Fibroblast of pulmonary artery (primary cell): ENCODE data around the gene LRMDA.
"Not testable (repeated sequence)": the region's sequence is repeated elsewhere in the genome, so short reads cannot be mapped to it uniquely, and the experiment has no call there.

Experiments
- DNase-seq: peaks from one replicate; pipeline ENCODE4 v3.0.0-alpha.2; 2010; ENCODE audit warnings: low read depth
- H3K4me3 ChIP-seq: replicated peaks from 2 replicates; pipeline ENCODE4 v1.5.1; 2011; ENCODE audit warnings: low read depth, mild to moderate bottlenecking, control low read depth, low read length, moderate library complexity
- CTCF ChIP-seq: IDR thresholded peaks from 2 replicates; pipeline ENCODE4 v1.5.1; 2011; ENCODE audit warnings: mild to moderate bottlenecking, control low read depth, low read length, inconsistent platforms; ENCODE audit errors: missing control alignments

LRMDA gene

GRCh38 chr10:75508814-75509306, 77.4 kb downstream of the LRMDA start:
- TF ChIP-seq CTCF, result no peak
- no peak overlapping the region for H3K4me3 ChIP-seq
- peak; percentile 32 for DNase-seq

GRCh38 chr10:75509706-75510105, 78.3 kb downstream of the LRMDA start:
- DNase-seq, result no peak
- TF ChIP-seq CTCF, result no peak
- no peak overlapping the region for H3K4me3 ChIP-seq

- no peak for TF ChIP-seq CTCF
- no peak overlapping the region for H3K4me3 ChIP-seq
These were observed 79.6 kb downstream of the LRMDA start for GRCh38 chr10:75511011-75511410.

GRCh38 chr10:75512203-75512933, 80.9 kb downstream of the LRMDA start:
- TF ChIP-seq CTCF, result no peak
- H3K4me3 ChIP-seq, result no peak overlapping the region
- no peak for DNase-seq

More at GRCh38 chr10:75511011-75511410, 79.6 kb downstream of the LRMDA start:
- DNase-seq, result no peak

- TF ChIP-seq CTCF, result no peak
- DNase-seq, result no peak
- H3K4me3 ChIP-seq, result no peak overlapping the region
These were observed 82.0 kb downstream of the LRMDA start for GRCh38 chr10:75513292-75513885.

- H3K4me3 ChIP-seq, result no peak overlapping the region
- DNase-seq, result no peak
- TF ChIP-seq CTCF, result no peak
These were observed 83.4 kb downstream of the LRMDA start for GRCh38 chr10:75514830-75515229.

- H3K4me3 ChIP-seq, DNase-seq: not testable (repeated sequence)
These were observed 84.7 kb downstream of the LRMDA start for GRCh38 chr10:75516154-75516553.

GRCh38 chr10:75519213-75519612, 87.8 kb downstream of the LRMDA start:
- not testable (repeated sequence) for DNase-seq, H3K4me3 ChIP-seq

GRCh38 chr10:75521194-75521829, 89.9 kb downstream of the LRMDA start:
- DNase-seq, H3K4me3 ChIP-seq: not testable (repeated sequence)
